CD4-positive, alpha-beta memory T cell (primary cell): ENCODE data around the gene AHRR. TPM values are rescaled to one million over a fixed set of nuclear protein-coding genes. Genes with fewer than 3 reads are reported as not detected.
A peak's percentile ranks its signal among the peaks of the same experiment; 100 is the strongest.

Experiments
- CTCF ChIA-PET: fragments of 350-600 bp; sonication (Branson Sonifier 250); formaldehyde crosslinking; loops from one replicate; lab custom pipeline; 2021; ENCODE audit warnings: inconsistent platforms; ENCODE audit not compliant: partially characterized antibody; lab: Charles Lee
- POLR2A ChIA-PET: fragments of 350-600 bp; sonication (Branson Sonifier 250); formaldehyde crosslinking; loops from one replicate; lab custom pipeline; 2021; ENCODE audit not compliant: partially characterized antibody; lab: Charles Lee
- DNase-seq, 5 donors: peaks; one replicate each; pipeline versions ENCODE4 v3.0.0 to v3.0.0-alpha.2; 2020 to 2022; ENCODE audit warnings: mixed read lengths in 1 of 5
- H3K27ac ChIP-seq: one replicate; pipeline ENCODE4 v1.7.0; 2013; ENCODE audit warnings: low read depth, low read length
- H3K27me3 ChIP-seq: 2 replicates; pipeline ENCODE4 v1.7.0; 2013; ENCODE audit warnings: mild to moderate bottlenecking, low read length, moderate library complexity; ENCODE audit not compliant: insufficient read depth
- H3K36me3 ChIP-seq: 2 replicates; pipeline ENCODE4 v1.7.0; 2013; ENCODE audit warnings: mild to moderate bottlenecking, low read length, moderate library complexity; ENCODE audit not compliant: insufficient read depth
- H3K4me1 ChIP-seq: 2 replicates; pipeline ENCODE4 v1.7.0; 2013; ENCODE audit warnings: mild to moderate bottlenecking, low read length, moderate library complexity; ENCODE audit not compliant: insufficient read depth
- H3K4me3 ChIP-seq, 2 donors: one replicate each; pipeline ENCODE4 v1.7.0; 2013; ENCODE audit warnings: low read length in 2 of 2, mild to moderate bottlenecking in 1 of 2
- H3K9me3 ChIP-seq, 2 donors: one replicate each; pipeline ENCODE4 v1.7.0; 2013; ENCODE audit warnings: low read length in 2 of 2, control low read depth in 1 of 2; ENCODE audit not compliant: control insufficient read depth in 1 of 2
- H3K27ac Mint-ChIP-seq, 7 donors: one replicate each; pipeline ENCODE4 v1.8.0; 2020 to 2021; ENCODE audit warnings: mixed read lengths in 7 of 7, mild to moderate bottlenecking in 6 of 7, inconsistent platforms in 3 of 7, moderate library complexity in 3 of 7
- H3K27me3 Mint-ChIP-seq, 2 donors: one replicate each; pipeline ENCODE4 v1.8.0; 2020 to 2021; ENCODE audit warnings: mixed read lengths in 2 of 2
- H3K36me3 Mint-ChIP-seq, 2 donors: one replicate each; pipeline ENCODE4 v1.8.0; 2020 to 2021; ENCODE audit warnings: mixed read lengths in 2 of 2, inconsistent platforms in 1 of 2, mild to moderate bottlenecking in 1 of 2
- H3K4me1 Mint-ChIP-seq, 4 donors: one replicate each; pipeline ENCODE4 v1.8.0; 2020 to 2021; ENCODE audit warnings: mixed read lengths in 4 of 4, mild to moderate bottlenecking in 1 of 4
- H3K4me3 Mint-ChIP-seq, 8 donors: one replicate each; pipeline ENCODE4 v1.8.0; 2020 to 2021; ENCODE audit warnings: mixed read lengths in 8 of 8, mild to moderate bottlenecking in 7 of 8, moderate library complexity in 6 of 8, inconsistent platforms in 3 of 8
- H3K9me3 Mint-ChIP-seq, 8 donors: one replicate each; pipeline ENCODE4 v1.8.0; 2020 to 2021; ENCODE audit warnings: mixed read lengths in 8 of 8, mild to moderate bottlenecking in 5 of 8, inconsistent platforms in 3 of 8, moderate library complexity in 1 of 8
- intact Hi-C: fragments of 100-400 bp; cut with micrococcal nuclease; formaldehyde crosslinking; loops from one replicate; pipeline ENCODE4 v1.15.1; 2023
- polyA plus RNA-seq, 2 donors: library from polyadenylated mRNA; unstranded; fragments of 300-500 nt; fragmentation: Illumina TruSeq; gene quantifications; one replicate each; pipeline ENCODE4 v1.2.3, GENCODE V29; 2021
- total RNA-seq, 2 experiments: library from RNA; stranded (reverse); gene quantifications; one replicate each; pipeline ENCODE4 v1.2.3, GENCODE V29; 2021

The AHRR gene
- total and polyA plus RNA-seq, 4 experiments from 2014 or later: 0.23 to 2.7 (median 0.74) TPM

- no peaks in the 10 kb centered on the region for H3K27me3 ChIP-seq
- H3K4me3 ChIP-seq: no peak overlapping the region
- H3K4me1 ChIP-seq: peaks cover 17% of the 10 kb centered on the region
- ChIA-PET POLR2A (interaction anchor here (0.7 to 1.6 kb wide), 6 partner anchors 10 to 245 kb away, joined by 3 to 21 read pairs (median 3); partner anchors contain the start of gene SDHA), CTCF (interaction anchor here (1.3 kb wide), 1 partner anchor 17 kb away, joined by 8 read pairs; no protein-coding TSS in a partner anchor)
- H3K27ac Mint-ChIP-seq: peak overlapping the region; percentile 84 to 99 (median 91)
- peaks cover 40% of the 10 kb centered on the region for H3K36me3 ChIP-seq
- H3K4me3 Mint-ChIP-seq: peak overlapping the region in 1 of 8 donors; percentile 28
- peaks cover 10 to 41% (median 17%) of the 10 kb centered on the region in 4 donors for H3K4me1 Mint-ChIP-seq
- peaks cover 39 to 48% of the 10 kb centered on the region in 2 donors for H3K36me3 Mint-ChIP-seq
- intact Hi-C loops: no loop called here
- peak overlapping the region; percentile 50 for H3K27ac ChIP-seq
- no peaks in the 10 kb centered on the region for H3K27me3 Mint-ChIP-seq
- H3K9me3 Mint-ChIP-seq: peaks cover 0 to 2% (median 0%) of the 10 kb centered on the region in 8 donors
- no peaks in the 10 kb centered on the region for H3K9me3 ChIP-seq
- DNase-seq: no peak
Measured at GRCh38 chr5:463301-463700, 141.8 kb downstream of the AHRR start.

GRCh38 chr5:463952-464351 lies 142.4 kb downstream of the AHRR start:
- peak overlapping the region in 7 of 8 donors; percentile 25 to 75 (median 41) for H3K4me3 Mint-ChIP-seq
- intact Hi-C loops: loop anchor here (1.0 kb wide), 1 partner anchor 8 kb away; no protein-coding TSS in a partner anchor
- DNase-seq: peak; percentile 84 to 93 (median 87)
- Histone ChIP-seq H3K4me3 (no peak overlapping the region), H3K36me3 (peaks cover 35% of the 10 kb centered on the region), H3K4me1 (peaks cover 17% of the 10 kb centered on the region), H3K27me3 (no peaks in the 10 kb centered on the region), H3K9me3 (no peaks in the 10 kb centered on the region), H3K27ac (peak overlapping the region; percentile 50)
- H3K4me1 Mint-ChIP-seq: peaks cover 7 to 35% (median 12%) of the 10 kb centered on the region in 4 donors
- H3K9me3 Mint-ChIP-seq: peaks cover 0 to 2% (median 0%) of the 10 kb centered on the region in 8 donors
- H3K27me3 Mint-ChIP-seq: no peaks in the 10 kb centered on the region
- ChIA-PET POLR2A (interaction anchor here (0.7 to 1.6 kb wide), 6 partner anchors 9 to 245 kb away, joined by 3 to 21 read pairs (median 3); partner anchors contain the start of gene SDHA), CTCF (interaction anchor here (1.3 kb wide), 1 partner anchor 17 kb away, joined by 8 read pairs; no protein-coding TSS in a partner anchor)
- peaks cover 35 to 41% of the 10 kb centered on the region in 2 donors for H3K36me3 Mint-ChIP-seq
- peak overlapping the region; percentile 84 to 99 (median 91) for H3K27ac Mint-ChIP-seq

GRCh38 chr5:464446-464842 lies 142.9 kb downstream of the AHRR start:
- Mint-ChIP-seq H3K36me3 (peaks cover 32 to 37% of the 10 kb centered on the region in 2 donors), H3K9me3 (peaks cover 0 to 2% (median 0%) of the 10 kb centered on the region in 8 donors), H3K27me3 (no peaks in the 10 kb centered on the region), H3K4me3 (peak overlapping the region in 6 of 8 donors; percentile 25 to 75 (median 56)), H3K4me1 (peaks cover 7 to 32% (median 11%) of the 10 kb centered on the region in 4 donors), H3K27ac (peak overlapping the region; percentile 84 to 99 (median 91))
- POLR2A ChIA-PET: interaction anchor here (1.2 to 1.6 kb wide), 3 partner anchors 9 to 15 kb away, joined by 3 to 21 read pairs (median 4); no protein-coding TSS in a partner anchor
- Histone ChIP-seq H3K9me3 (no peaks in the 10 kb centered on the region), H3K4me1 (peaks cover 17% of the 10 kb centered on the region), H3K27ac (peak overlapping the region; percentile 50), H3K4me3 (no peak overlapping the region), H3K36me3 (peaks cover 31% of the 10 kb centered on the region), H3K27me3 (no peaks in the 10 kb centered on the region)
- intact Hi-C loops: loop anchor here (1.0 kb wide), 1 partner anchor 8 kb away; no protein-coding TSS in a partner anchor
- DNase-seq: peak in 1 of 5 donors; percentile 44
- CTCF ChIA-PET: interaction anchor here (1.3 kb wide), 1 partner anchor 18 kb away, joined by 8 read pairs; no protein-coding TSS in a partner anchor

GRCh38 chr5:464843-465590 lies 143.5 kb downstream of the AHRR start:
- intact Hi-C loops: loop anchor here (1.0 kb wide), 1 partner anchor 7 kb away; no protein-coding TSS in a partner anchor
- Mint-ChIP-seq H3K9me3 (peaks cover 0 to 2% (median 0%) of the 10 kb centered on the region in 8 donors), H3K4me3 (no peak overlapping the region), H3K4me1 (peaks cover 7 to 28% (median 11%) of the 10 kb centered on the region in 4 donors), H3K27me3 (no peaks in the 10 kb centered on the region), H3K36me3 (peaks cover 26 to 36% of the 10 kb centered on the region in 2 donors), H3K27ac (peak overlapping the region in 4 of 7 donors; percentile 18 to 69 (median 35))
- no peaks in the 10 kb centered on the region for H3K9me3 ChIP-seq
- no peak overlapping the region for H3K4me3 ChIP-seq
- H3K27me3 ChIP-seq: no peaks in the 10 kb centered on the region
- H3K4me1 ChIP-seq: peaks cover 17% of the 10 kb centered on the region
- ChIA-PET CTCF (interaction anchor here (2.0 kb wide), 1 partner anchor 18 kb away, joined by 9 read pairs; no protein-coding TSS in a partner anchor), POLR2A (no interaction called here)
- no peak for DNase-seq
- H3K27ac ChIP-seq: peak overlapping the region; percentile 50
- peaks cover 25% of the 10 kb centered on the region for H3K36me3 ChIP-seq

- Mint-ChIP-seq H3K36me3 (peaks cover 20 to 32% of the 10 kb centered on the region in 2 donors), H3K4me3 (peak overlapping the region in 1 of 8 donors; percentile 36), H3K27me3 (no peaks in the 10 kb centered on the region), H3K27ac (peak overlapping the region in 4 of 7 donors; percentile 18 to 57 (median 37)), H3K9me3 (peaks cover 0 to 2% (median 0%) of the 10 kb centered on the region in 8 donors), H3K4me1 (peaks cover 8 to 32% (median 11%) of the 10 kb centered on the region in 4 donors)
- no peaks in the 10 kb centered on the region for H3K27me3 ChIP-seq
- ChIA-PET CTCF (interaction anchor here (2.0 kb wide), 1 partner anchor 19 kb away, joined by 9 read pairs; no protein-coding TSS in a partner anchor), POLR2A (no interaction called here)
- no peak overlapping the region for H3K4me3 ChIP-seq
- peaks cover 22% of the 10 kb centered on the region for H3K4me1 ChIP-seq
- intact Hi-C loops: no loop called here
- H3K9me3 ChIP-seq: no peaks in the 10 kb centered on the region
- no peak for DNase-seq
- H3K27ac ChIP-seq: no peak overlapping the region
- H3K36me3 ChIP-seq: peaks cover 17% of the 10 kb centered on the region
Measured at GRCh38 chr5:465591-466403, 144.3 kb downstream of the AHRR start.

- H3K9me3 Mint-ChIP-seq: peaks cover 0 to 2% (median 0%) of the 10 kb centered on the region in 8 donors
- H3K27me3 Mint-ChIP-seq: no peaks in the 10 kb centered on the region
- POLR2A ChIA-PET: no interaction called here
- intact Hi-C loops: no loop called here
- no peak for DNase-seq
- no peak overlapping the region for H3K4me3 ChIP-seq
- peaks cover 13 to 42% (median 21%) of the 10 kb centered on the region in 4 donors for H3K4me1 Mint-ChIP-seq
- H3K27ac ChIP-seq: no peak overlapping the region
- peak overlapping the region in 2 of 7 donors; percentile 36 to 53 for H3K27ac Mint-ChIP-seq
- CTCF ChIA-PET: interaction anchor here (2.0 kb wide), 1 partner anchor 20 kb away, joined by 9 read pairs; no protein-coding TSS in a partner anchor
- no peak overlapping the region for H3K4me3 Mint-ChIP-seq
- no peaks in the 10 kb centered on the region for H3K27me3 ChIP-seq
- peaks cover 32% of the 10 kb centered on the region for H3K4me1 ChIP-seq
- peaks cover 14% of the 10 kb centered on the region for H3K36me3 ChIP-seq
- H3K36me3 Mint-ChIP-seq: peaks cover 16 to 29% of the 10 kb centered on the region in 2 donors
- H3K9me3 ChIP-seq: no peaks in the 10 kb centered on the region
Measured at GRCh38 chr5:466661-467310, 145.3 kb downstream of the AHRR start.
